ENCODE data around the gene PKP2.

Gene PKP2
- total RNA-seq = 0.29 to 4.4 (median 1.4) reads per million in 4 experiments

- no peak for DNase-seq
Measured at GRCh38 chr12:32896432-32897280, at the start of gene PKP2. Gene PKP2 (minus strand): TSS chr12:32896777. CDS start chr12:32896731, 46 bp downstream.

GRCh38 chr12:32944195-32944594 is 47.6 kb upstream of the PKP2 start:
- DNase-seq = no peak

GRCh38 chr12:32939801-32940200 is 43.2 kb upstream of the PKP2 start:
- no peak for DNase-seq

GRCh38 chr12:32926963-32927362 is 30.4 kb upstream of the PKP2 start:
- DNase-seq = no peak

- no peak for DNase-seq
Measured at GRCh38 chr12:32926356-32926755, 29.8 kb upstream of the PKP2 start.

- DNase-seq = no peak
Measured at GRCh38 chr12:32922546-32923297, 26.1 kb upstream of the PKP2 start.

GRCh38 chr12:32921397-32921796 is 24.8 kb upstream of the PKP2 start:
- no peak for DNase-seq

- no peak for DNase-seq
Measured at GRCh38 chr12:32920506-32921085, 24.0 kb upstream of the PKP2 start.

- no peak for DNase-seq
Measured at GRCh38 chr12:32918890-32919801, 22.6 kb upstream of the PKP2 start.

- no peak for DNase-seq
Measured at GRCh38 chr12:32917094-32917611, 20.6 kb upstream of the PKP2 start.

- DNase-seq = no peak
Measured at GRCh38 chr12:32907898-32908476, 11.4 kb upstream of the PKP2 start.

- DNase-seq = no peak
Measured at GRCh38 chr12:32907166-32907565, 10.6 kb upstream of the PKP2 start.

GRCh38 chr12:32906399-32907165 is 10.0 kb upstream of the PKP2 start:
- DNase-seq = no peak

GRCh38 chr12:32903763-32904162 is 7.2 kb upstream of the PKP2 start:
- no peak for DNase-seq

- no peak for DNase-seq
Measured at GRCh38 chr12:32903318-32903717, 6.7 kb upstream of the PKP2 start.

GRCh38 chr12:32902287-32902997 is 5.9 kb upstream of the PKP2 start:
- DNase-seq = no peak

GRCh38 chr12:32901553-32901952 is 5.0 kb upstream of the PKP2 start:
- no peak for DNase-seq

GRCh38 chr12:32897687-32898573 is 1.4 kb upstream of the PKP2 start:
- no peak for DNase-seq

GRCh38 chr12:32897281-32897610 is 669 bp upstream of the PKP2 start:
- no peak for DNase-seq

Data from effector CD8-positive, alpha-beta T cell (primary cell).